C4-2B (cell line): ENCODE data around the gene HLF.

Source experiments
- ZFX ChIP-seq: fragments of 450-650 bp; IDR thresholded peaks from 2 replicates; pipeline ENCODE4 v1.6.1; 2017
- TF ChIP-seq, protein P1 (sequence below): fragments of 450-650 bp; conservative IDR thresholded peaks from 2 replicates; pipeline ENCODE4 v1.5.1; 2017; ENCODE audit warnings: mild to moderate bottlenecking

DNA sequence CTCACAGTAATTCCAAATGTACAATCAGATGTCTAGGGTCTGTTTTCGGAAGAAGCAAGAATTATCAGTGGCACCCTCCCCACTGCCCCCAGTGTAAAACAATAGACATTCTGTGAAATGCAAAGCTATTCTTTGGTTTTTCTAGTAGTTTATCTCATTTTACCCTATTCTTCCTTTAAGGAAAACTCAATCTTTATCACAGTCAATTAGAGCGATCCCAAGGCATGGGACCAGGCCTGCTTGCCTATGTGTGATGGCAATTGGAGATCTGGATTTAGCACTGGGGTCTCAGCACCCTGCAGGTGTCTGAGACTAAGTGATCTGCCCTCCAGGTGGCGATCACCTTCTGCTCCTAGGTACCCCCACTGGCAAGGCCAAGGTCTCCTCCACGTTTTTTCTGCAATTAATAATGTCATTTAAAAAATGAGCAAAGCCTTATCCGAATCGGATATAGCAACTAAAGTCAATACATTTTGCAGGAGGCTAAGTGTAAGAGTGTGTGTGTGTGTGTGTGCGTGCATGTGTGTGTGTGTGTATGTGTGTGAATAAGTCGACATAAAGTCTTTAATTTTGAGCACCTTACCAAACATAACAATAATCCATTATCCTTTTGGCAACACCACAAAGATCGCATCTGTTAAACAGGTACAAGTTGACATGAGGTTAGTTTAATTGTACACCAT lies 59.7 kb downstream of the HLF start:
- TF ChIP-seq, protein P1, sequence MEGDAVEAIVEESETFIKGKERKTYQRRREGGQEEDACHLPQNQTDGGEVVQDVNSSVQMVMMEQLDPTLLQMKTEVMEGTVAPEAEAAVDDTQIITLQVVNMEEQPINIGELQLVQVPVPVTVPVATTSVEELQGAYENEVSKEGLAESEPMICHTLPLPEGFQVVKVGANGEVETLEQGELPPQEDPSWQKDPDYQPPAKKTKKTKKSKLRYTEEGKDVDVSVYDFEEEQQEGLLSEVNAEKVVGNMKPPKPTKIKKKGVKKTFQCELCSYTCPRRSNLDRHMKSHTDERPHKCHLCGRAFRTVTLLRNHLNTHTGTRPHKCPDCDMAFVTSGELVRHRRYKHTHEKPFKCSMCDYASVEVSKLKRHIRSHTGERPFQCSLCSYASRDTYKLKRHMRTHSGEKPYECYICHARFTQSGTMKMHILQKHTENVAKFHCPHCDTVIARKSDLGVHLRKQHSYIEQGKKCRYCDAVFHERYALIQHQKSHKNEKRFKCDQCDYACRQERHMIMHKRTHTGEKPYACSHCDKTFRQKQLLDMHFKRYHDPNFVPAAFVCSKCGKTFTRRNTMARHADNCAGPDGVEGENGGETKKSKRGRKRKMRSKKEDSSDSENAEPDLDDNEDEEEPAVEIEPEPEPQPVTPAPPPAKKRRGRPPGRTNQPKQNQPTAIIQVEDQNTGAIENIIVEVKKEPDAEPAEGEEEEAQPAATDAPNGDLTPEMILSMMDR: peak; percentile 20
- TF ChIP-seq ZFX: no peak
